AML-193 (cell line): ENCODE results near the gene CAMSAP3.
A peak's percentile ranks its signal among the peaks of the same experiment; 100 is the strongest.

Source experiments
- DNase-seq, 2 experiments: peaks; one replicate each; lab custom pipeline; 2025; lab: John Stamatoyannopoulos, UW

The CAMSAP3 gene

GRCh38 chr19:7652061-7652641 is 56.5 kb downstream of the CAMSAP3 start:
- peak; percentile 96 for DNase-seq

- DNase-seq = no peak
Observed at GRCh38 chr19:7654401-7654800, 58.7 kb downstream of the CAMSAP3 start.

- peak; percentile 75 to 85 for DNase-seq
Observed at GRCh38 chr19:7655581-7655980, 59.9 kb downstream of the CAMSAP3 start.

- peak; percentile 84 to 88 for DNase-seq
Observed at GRCh38 chr19:7657131-7657751, 61.6 kb downstream of the CAMSAP3 start.

- no peak for DNase-seq
Observed at GRCh38 chr19:7658219-7658686, 62.6 kb downstream of the CAMSAP3 start.

GRCh38 chr19:7661744-7662538 is 66.3 kb downstream of the CAMSAP3 start:
- DNase-seq = no peak

GRCh38 chr19:7662657-7663056 is 67.0 kb downstream of the CAMSAP3 start:
- DNase-seq = no peak

- DNase-seq = no peak
Observed at GRCh38 chr19:7663706-7664105, 68.0 kb downstream of the CAMSAP3 start.

GRCh38 chr19:7665076-7665475 is 69.4 kb downstream of the CAMSAP3 start:
- DNase-seq = no peak
